ENCODE measurements around the gene TMEM156.
"Not testable (repeated sequence)": the region's sequence is repeated elsewhere in the genome, so short reads cannot be mapped to it uniquely, and the experiment has no call there.

The TMEM156 gene

GRCh38 chr4:38954727-38955126, 77.5 kb downstream of the TMEM156 start:
- no peak for DNase-seq

GRCh38 chr4:38952017-38952416, 80.2 kb downstream of the TMEM156 start:
- DNase-seq: no peak

- no peak for DNase-seq
Observed at GRCh38 chr4:38951598-38951997, 80.6 kb downstream of the TMEM156 start.

- DNase-seq: no peak
Observed at GRCh38 chr4:38950734-38951133, 81.5 kb downstream of the TMEM156 start.

- DNase-seq: no peak
Observed at GRCh38 chr4:38950159-38950558, 82.0 kb downstream of the TMEM156 start.

- DNase-seq: no peak
Observed at GRCh38 chr4:38949411-38950051, 82.7 kb downstream of the TMEM156 start.

GRCh38 chr4:38948551-38948950, 83.7 kb downstream of the TMEM156 start:
- no peak for DNase-seq

GRCh38 chr4:38946919-38947318, 85.3 kb downstream of the TMEM156 start:
- DNase-seq: no peak

- DNase-seq: no peak
Observed at GRCh38 chr4:38944440-38944839, 87.8 kb downstream of the TMEM156 start.

- DNase-seq: no peak
Observed at GRCh38 chr4:38943343-38943742, 88.9 kb downstream of the TMEM156 start.

- not testable (repeated sequence) for DNase-seq
Observed at GRCh38 chr4:38941906-38942305, 90.3 kb downstream of the TMEM156 start.

- DNase-seq: no peak
Observed at GRCh38 chr4:38940476-38940875, 91.7 kb downstream of the TMEM156 start.

- no peak for DNase-seq
Observed at GRCh38 chr4:38939165-38939564, 93.0 kb downstream of the TMEM156 start.

- no peak for DNase-seq
Observed at GRCh38 chr4:38935391-38936073, 96.7 kb downstream of the TMEM156 start.

- DNase-seq: no peak
Observed at GRCh38 chr4:38931125-38931524, 101.1 kb downstream of the TMEM156 start.

GRCh38 chr4:38930707-38931106, 101.5 kb downstream of the TMEM156 start:
- DNase-seq: no peak

- no peak for DNase-seq
Observed at GRCh38 chr4:38930204-38930603, 102.0 kb downstream of the TMEM156 start.

GRCh38 chr4:38928974-38929373, 103.2 kb downstream of the TMEM156 start:
- DNase-seq: no peak

- no peak for DNase-seq
Observed at GRCh38 chr4:38928568-38928967, 103.6 kb downstream of the TMEM156 start.

GRCh38 chr4:38926896-38927295, 105.3 kb downstream of the TMEM156 start:
- no peak for DNase-seq

GRCh38 chr4:38925492-38926413, 106.5 kb downstream of the TMEM156 start:
- no peak for DNase-seq

- no peak for DNase-seq
Observed at GRCh38 chr4:38924353-38924752, 107.9 kb downstream of the TMEM156 start.

GRCh38 chr4:38923746-38924145, 108.5 kb downstream of the TMEM156 start:
- DNase-seq: no peak

GRCh38 chr4:38921151-38921550, 111.1 kb downstream of the TMEM156 start:
- DNase-seq: no peak

All from AML-193 (cell line).